Aorta (tissue), 4 donors: Measurements from ENCODE around the gene RABAC1. TPM values are rescaled to one million over a fixed set of nuclear protein-coding genes. Genes with fewer than 3 reads are reported as not detected.

Experiments
- polyA plus RNA-seq, 2 donors: library from polyadenylated mRNA; stranded (reverse); fragments of 200-250 nt; gene quantifications; one replicate each; pipeline ENCODE4 v1.2.3, GENCODE V29; 2013
- total RNA-seq, 2 donors: library from RNA; stranded (reverse); fragmentation: NEBNext Ultra II Directional; extraction: Animal tissue kit (Norgen Biotek cat#: 25700); gene quantifications; one replicate each; pipeline ENCODE4 v1.2.1, GENCODE V29; 2021
- donor health status: healthy with polysubstance abuse.
- donor health status: Bipolar disorder and iron deficiency.
- donor health status: DM: no; HTN: no; CAD: no.
- donor health status: DM: yes; HTN: yes; CAD: no.

RABAC1 gene
- total and polyA plus RNA-seq, 4 donors = 175 to 376 (median 210) TPM

Other genes with a start within 250 kb of the RABAC1 start
- gene CEACAM6, start 203.8 kb downstream of the RABAC1 start, total RNA-seq = under 1 TPM in 1 of 2 donors, not detected in 1; 0.33 TPM
- gene CEACAM6, start 203.8 kb downstream of the RABAC1 start, polyA plus RNA-seq = 1 to 10 TPM in 1 of 2 donors, under 1 TPM in 1; 0.33 to 6.5 TPM
- gene CEACAM3, start 162.7 kb downstream of the RABAC1 start, total RNA-seq = under 1 TPM; 0.39 to 0.99 TPM
- gene CEACAM3, start 162.7 kb downstream of the RABAC1 start, polyA plus RNA-seq = not detected
- gene LYPD4, start 114.6 kb downstream of the RABAC1 start, total RNA-seq = not detected
- gene LYPD4, start 114.6 kb downstream of the RABAC1 start, polyA plus RNA-seq = not detected
- not detected for gene DMRTC2, start 114.3 kb downstream of the RABAC1 start, total RNA-seq
- gene DMRTC2, start 114.3 kb downstream of the RABAC1 start, polyA plus RNA-seq = not detected
- 1,000 to 10,000 TPM; 1,062 to 1,150 TPM for gene RPS19, start 99.1 kb downstream of the RABAC1 start, total RNA-seq
- gene RPS19, start 99.1 kb downstream of the RABAC1 start, polyA plus RNA-seq = 1,000 to 10,000 TPM; 2,268 to 2,335 TPM
- gene CD79A, start 82.0 kb downstream of the RABAC1 start, total RNA-seq = 1 to 10 TPM in 1 of 2 donors, under 1 TPM in 1; 0.96 to 1.3 TPM
- gene CD79A, start 82.0 kb downstream of the RABAC1 start, polyA plus RNA-seq = under 1 TPM; 0.49 to 0.63 TPM
- gene ARHGEF1, start 76.1 kb downstream of the RABAC1 start, total RNA-seq = 100 to 1,000 TPM in 1 of 2 donors, 10 to 100 TPM in 1; 95.5 to 137 TPM
- 100 to 1,000 TPM in 1 of 2 donors, 10 to 100 TPM in 1; 29.8 to 163 TPM for gene ARHGEF1, start 76.1 kb downstream of the RABAC1 start, polyA plus RNA-seq
- gene ERFL, start 30.9 kb downstream of the RABAC1 start, total RNA-seq = under 1 TPM; 0.51 to 0.81 TPM
- gene ERFL, start 30.9 kb downstream of the RABAC1 start, polyA plus RNA-seq = under 1 TPM in 1 of 2 donors, not detected in 1; 0.46 TPM
- gene ATP1A3, start 34.9 kb upstream of the RABAC1 start, total RNA-seq = not detected
- under 1 TPM in 1 of 2 donors, not detected in 1; 0.38 TPM for gene ATP1A3, start 34.9 kb upstream of the RABAC1 start, polyA plus RNA-seq
- 10 to 100 TPM; 20.8 to 24.5 TPM for gene GRIK5, start 110.9 kb upstream of the RABAC1 start, total RNA-seq
- 10 to 100 TPM in 1 of 2 donors, 1 to 10 TPM in 1; 3.5 to 39.0 TPM for gene GRIK5, start 110.9 kb upstream of the RABAC1 start, polyA plus RNA-seq
- 10 to 100 TPM in 1 of 2 donors, 1 to 10 TPM in 1; 9.0 to 10.3 TPM for gene ZNF574, start 116.8 kb upstream of the RABAC1 start, total RNA-seq
- 1 to 10 TPM; 2.4 to 6.8 TPM for gene ZNF574, start 116.8 kb upstream of the RABAC1 start, polyA plus RNA-seq
- gene POU2F2, start 173.1 kb upstream of the RABAC1 start, total RNA-seq = 1 to 10 TPM; 2.7 to 9.0 TPM
- 1 to 10 TPM; 2.3 to 5.9 TPM for gene POU2F2, start 173.1 kb upstream of the RABAC1 start, polyA plus RNA-seq